ENCODE results near the gene RHOT2. TPM values are rescaled to one million over a fixed set of nuclear protein-coding genes. Genes with fewer than 3 reads are reported as not detected.

RHOT2 gene
- total RNA-seq, 2 experiments from 2014 or later = 110 TPM

GRCh38 chr16:626787-627453 lies 41.0 kb upstream of the RHOT2 start:
- no peak for TF ChIP-seq CTCF (IDR thresholded peaks at IDR 0.05)
- no peak overlapping the region for H3K27ac Mint-ChIP-seq
- POLR2A ChIA-PET = no interaction called here
- CTCF ChIA-PET = no interaction called here
- no peaks in the 10 kb centered on the region for H3K27me3 Mint-ChIP-seq
- H3K4me1 Mint-ChIP-seq (ENCODE audit: low read depth) = peaks cover under 1% of the 10 kb centered on the region
- DNase-seq (no peak), ATAC-seq (no peak)
- no peak overlapping the region for H3K4me3 Mint-ChIP-seq
- no peaks in the 10 kb centered on the region for H3K36me3 Mint-ChIP-seq (ENCODE audit: low read depth)
- intact Hi-C loops (cut with micrococcal nuclease) = no loop called here
- H3K9me3 Mint-ChIP-seq = no peaks in the 10 kb centered on the region

GRCh38 chr16:627454-628239 lies 40.3 kb upstream of the RHOT2 start:
- H3K36me3 Mint-ChIP-seq (ENCODE audit: low read depth) = no peaks in the 10 kb centered on the region
- ChIA-PET CTCF (no interaction called here), POLR2A (no interaction called here)
- no peak for ATAC-seq
- no peak overlapping the region for H3K27ac Mint-ChIP-seq
- intact Hi-C loops (cut with micrococcal nuclease) = no loop called here
- no peaks in the 10 kb centered on the region for H3K4me1 Mint-ChIP-seq (ENCODE audit: low read depth)
- H3K9me3 Mint-ChIP-seq = no peaks in the 10 kb centered on the region
- no peak for DNase-seq
- no peak for TF ChIP-seq CTCF (IDR thresholded peaks at IDR 0.05)
- no peak overlapping the region for H3K4me3 Mint-ChIP-seq
- no peaks in the 10 kb centered on the region for H3K27me3 Mint-ChIP-seq

- TF ChIP-seq CTCF (IDR thresholded peaks at IDR 0.05) = no peak
- H3K4me1 Mint-ChIP-seq (ENCODE audit: low read depth) = no peaks in the 10 kb centered on the region
- H3K27ac Mint-ChIP-seq = no peak overlapping the region
- H3K27me3 Mint-ChIP-seq = no peaks in the 10 kb centered on the region
- intact Hi-C loops (cut with micrococcal nuclease) = no loop called here
- H3K4me3 Mint-ChIP-seq = no peak overlapping the region
- H3K36me3 Mint-ChIP-seq (ENCODE audit: low read depth) = no peaks in the 10 kb centered on the region
- POLR2A ChIA-PET = no interaction called here
- no peak for ATAC-seq
- no peaks in the 10 kb centered on the region for H3K9me3 Mint-ChIP-seq
- no peak for DNase-seq
- CTCF ChIA-PET = no interaction called here
Measured at GRCh38 chr16:628321-629061, 39.4 kb upstream of the RHOT2 start.

GRCh38 chr16:629185-629832 lies 38.6 kb upstream of the RHOT2 start:
- H3K27me3 Mint-ChIP-seq = no peaks in the 10 kb centered on the region
- no peak for TF ChIP-seq CTCF (IDR thresholded peaks at IDR 0.05)
- ATAC-seq = no peak
- no peak for DNase-seq
- no peak overlapping the region for H3K4me3 Mint-ChIP-seq
- H3K4me1 Mint-ChIP-seq (ENCODE audit: low read depth) = no peaks in the 10 kb centered on the region
- CTCF ChIA-PET = no interaction called here
- intact Hi-C loops (cut with micrococcal nuclease) = no loop called here
- no peaks in the 10 kb centered on the region for H3K9me3 Mint-ChIP-seq
- H3K36me3 Mint-ChIP-seq (ENCODE audit: low read depth) = no peaks in the 10 kb centered on the region
- no peak overlapping the region for H3K27ac Mint-ChIP-seq
- POLR2A ChIA-PET = no interaction called here

All from activated CD8-positive, alpha-beta T cell treated with anti-CD3 and anti-CD28 coated beads for 36 hours (primary cell).